Measurements from ENCODE around the gene DNAJC5.

GRCh38 chr20:63900413-63900812, 5.5 kb downstream of the DNAJC5 start:
- TF ChIP-seq, protein P1, sequence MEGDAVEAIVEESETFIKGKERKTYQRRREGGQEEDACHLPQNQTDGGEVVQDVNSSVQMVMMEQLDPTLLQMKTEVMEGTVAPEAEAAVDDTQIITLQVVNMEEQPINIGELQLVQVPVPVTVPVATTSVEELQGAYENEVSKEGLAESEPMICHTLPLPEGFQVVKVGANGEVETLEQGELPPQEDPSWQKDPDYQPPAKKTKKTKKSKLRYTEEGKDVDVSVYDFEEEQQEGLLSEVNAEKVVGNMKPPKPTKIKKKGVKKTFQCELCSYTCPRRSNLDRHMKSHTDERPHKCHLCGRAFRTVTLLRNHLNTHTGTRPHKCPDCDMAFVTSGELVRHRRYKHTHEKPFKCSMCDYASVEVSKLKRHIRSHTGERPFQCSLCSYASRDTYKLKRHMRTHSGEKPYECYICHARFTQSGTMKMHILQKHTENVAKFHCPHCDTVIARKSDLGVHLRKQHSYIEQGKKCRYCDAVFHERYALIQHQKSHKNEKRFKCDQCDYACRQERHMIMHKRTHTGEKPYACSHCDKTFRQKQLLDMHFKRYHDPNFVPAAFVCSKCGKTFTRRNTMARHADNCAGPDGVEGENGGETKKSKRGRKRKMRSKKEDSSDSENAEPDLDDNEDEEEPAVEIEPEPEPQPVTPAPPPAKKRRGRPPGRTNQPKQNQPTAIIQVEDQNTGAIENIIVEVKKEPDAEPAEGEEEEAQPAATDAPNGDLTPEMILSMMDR (conservative IDR thresholded peaks at IDR 0.05; ENCODE audit: low read length) = no peak
- TF ChIP-seq EZH2phosphoT487 (IDR thresholded peaks at IDR 0.05; ENCODE audit: borderline replicate concordance, low read depth, low read length) = no peak

Measured in OCI-LY7 (cell line).